GM21390 (cell line): ENCODE data around the gene SPHK1.

ENCODE experiments used
- ATAC-seq: cut with Tn5 transposase; IDR thresholded peaks from one replicate; pipeline ENCODE4 v1.9.1; 2021; ENCODE audit not compliant: unreplicated experiment

The SPHK1 gene

GRCh38 chr17:76363107-76363842, 21.1 kb upstream of the SPHK1 start:
- ATAC-seq = no peak

- ATAC-seq = no peak
Measured at GRCh38 chr17:76365256-76365903, 19.0 kb upstream of the SPHK1 start.

- no peak for ATAC-seq
Measured at GRCh38 chr17:76366247-76366646, 18.2 kb upstream of the SPHK1 start.

- ATAC-seq = no peak
Measured at GRCh38 chr17:76367642-76368041, 16.8 kb upstream of the SPHK1 start.

GRCh38 chr17:76368545-76368944, 15.9 kb upstream of the SPHK1 start:
- ATAC-seq = no peak

- no peak for ATAC-seq
Measured at GRCh38 chr17:76369379-76369778, 15.0 kb upstream of the SPHK1 start.

- no peak for ATAC-seq
Measured at GRCh38 chr17:76369804-76370203, 14.6 kb upstream of the SPHK1 start.

- no peak for ATAC-seq
Measured at GRCh38 chr17:76370261-76370993, 14.0 kb upstream of the SPHK1 start.

GRCh38 chr17:76371656-76372628, 12.5 kb upstream of the SPHK1 start:
- ATAC-seq = no peak

GRCh38 chr17:76376318-76377133, 7.9 kb upstream of the SPHK1 start:
- ATAC-seq = no peak

- ATAC-seq = no peak
Measured at GRCh38 chr17:76378548-76379274, 5.7 kb upstream of the SPHK1 start.

GRCh38 chr17:76379275-76379641, 5.2 kb upstream of the SPHK1 start:
- ATAC-seq = no peak

- ATAC-seq = no peak
Measured at GRCh38 chr17:76379646-76380376, 4.6 kb upstream of the SPHK1 start.

GRCh38 chr17:76381633-76382350, 2.6 kb upstream of the SPHK1 start:
- no peak for ATAC-seq

GRCh38 chr17:76382351-76382802, 2.0 kb upstream of the SPHK1 start:
- ATAC-seq = no peak

GRCh38 chr17:76382803-76383545, 1.4 kb upstream of the SPHK1 start:
- no peak for ATAC-seq

GRCh38 chr17:76383546-76384221, 725 bp upstream of the SPHK1 start:
- ATAC-seq = peak; percentile 27
